Hematopoietic multipotent progenitor cell treated with erythropoietin and hydrocortisone succinate and interleukin-3 and kit ligand, for 8 days (in vitro differentiated cells): ENCODE measurements around the gene BLACAT1.
"Not testable (repeated sequence)": the region's sequence is repeated elsewhere in the genome, so short reads cannot be mapped to it uniquely, and the experiment has no call there.

Experiments used
- DNase-seq: peaks from one replicate; pipeline ENCODE4 v3.0.0-alpha.2; 2015

Gene BLACAT1

GRCh38 chr1:205483372-205483771 lies 27.5 kb upstream of the BLACAT1 start:
- DNase-seq, result no peak

- not testable (repeated sequence) for DNase-seq
Observed at GRCh38 chr1:205482587-205482986, 26.7 kb upstream of the BLACAT1 start.

- DNase-seq, result no peak
Observed at GRCh38 chr1:205481629-205482151, 25.8 kb upstream of the BLACAT1 start.

- no peak for DNase-seq
Observed at GRCh38 chr1:205481218-205481617, 25.4 kb upstream of the BLACAT1 start.

- DNase-seq, result no peak
Observed at GRCh38 chr1:205480349-205480985, 24.6 kb upstream of the BLACAT1 start.

- DNase-seq, result not testable (repeated sequence)
Observed at GRCh38 chr1:205478985-205479384, 23.1 kb upstream of the BLACAT1 start.

GRCh38 chr1:205477759-205478247 lies 22.0 kb upstream of the BLACAT1 start:
- no peak for DNase-seq

- DNase-seq, result no peak
Observed at GRCh38 chr1:205477121-205477758, 21.4 kb upstream of the BLACAT1 start.

- DNase-seq, result no peak
Observed at GRCh38 chr1:205476648-205477047, 20.8 kb upstream of the BLACAT1 start.

- DNase-seq, result no peak
Observed at GRCh38 chr1:205475855-205476254, 20.0 kb upstream of the BLACAT1 start.

GRCh38 chr1:205474571-205474970 lies 18.7 kb upstream of the BLACAT1 start:
- DNase-seq, result no peak

GRCh38 chr1:205473966-205474365 lies 18.1 kb upstream of the BLACAT1 start:
- no peak for DNase-seq

GRCh38 chr1:205473475-205473874 lies 17.6 kb upstream of the BLACAT1 start:
- DNase-seq, result no peak

GRCh38 chr1:205472737-205473441 lies 17.0 kb upstream of the BLACAT1 start:
- DNase-seq, result no peak

- no peak for DNase-seq
Observed at GRCh38 chr1:205470131-205470530, 14.3 kb upstream of the BLACAT1 start.

GRCh38 chr1:205466595-205467220 lies 10.9 kb upstream of the BLACAT1 start:
- no peak for DNase-seq

- DNase-seq, result no peak
Observed at GRCh38 chr1:205465392-205465791, 9.5 kb upstream of the BLACAT1 start.

GRCh38 chr1:205458777-205459566 lies 3.1 kb upstream of the BLACAT1 start:
- peak; percentile 40 for DNase-seq

GRCh38 chr1:205456868-205457745 lies 1.3 kb upstream of the BLACAT1 start:
- DNase-seq, result no peak

- no peak for DNase-seq
Observed at GRCh38 chr1:205456383-205456867, 580 bp upstream of the BLACAT1 start.

GRCh38 chr1:205454903-205455335 lies 926 bp downstream of the BLACAT1 start:
- DNase-seq, result no peak
